Activated CD8-positive, alpha-beta memory T cell treated with anti-CD3 and anti-CD28 coated beads for 1 hour (primary cell): ENCODE measurements around the gene CDH18.

Experiments used
- DNase-seq, 2 donors: peaks; one replicate each; pipeline ENCODE4 v3.0.0-alpha.2; 2020; ENCODE audit warnings: low read depth in 1 of 2; ENCODE audit errors: extremely low read depth in 1 of 2

Gene CDH18, protein sequence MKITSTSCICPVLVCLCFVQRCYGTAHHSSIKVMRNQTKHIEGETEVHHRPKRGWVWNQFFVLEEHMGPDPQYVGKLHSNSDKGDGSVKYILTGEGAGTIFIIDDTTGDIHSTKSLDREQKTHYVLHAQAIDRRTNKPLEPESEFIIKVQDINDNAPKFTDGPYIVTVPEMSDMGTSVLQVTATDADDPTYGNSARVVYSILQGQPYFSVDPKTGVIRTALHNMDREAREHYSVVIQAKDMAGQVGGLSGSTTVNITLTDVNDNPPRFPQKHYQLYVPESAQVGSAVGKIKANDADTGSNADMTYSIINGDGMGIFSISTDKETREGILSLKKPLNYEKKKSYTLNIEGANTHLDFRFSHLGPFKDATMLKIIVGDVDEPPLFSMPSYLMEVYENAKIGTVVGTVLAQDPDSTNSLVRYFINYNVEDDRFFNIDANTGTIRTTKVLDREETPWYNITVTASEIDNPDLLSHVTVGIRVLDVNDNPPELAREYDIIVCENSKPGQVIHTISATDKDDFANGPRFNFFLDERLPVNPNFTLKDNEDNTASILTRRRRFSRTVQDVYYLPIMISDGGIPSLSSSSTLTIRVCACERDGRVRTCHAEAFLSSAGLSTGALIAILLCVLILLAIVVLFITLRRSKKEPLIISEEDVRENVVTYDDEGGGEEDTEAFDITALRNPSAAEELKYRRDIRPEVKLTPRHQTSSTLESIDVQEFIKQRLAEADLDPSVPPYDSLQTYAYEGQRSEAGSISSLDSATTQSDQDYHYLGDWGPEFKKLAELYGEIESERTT

DNA sequence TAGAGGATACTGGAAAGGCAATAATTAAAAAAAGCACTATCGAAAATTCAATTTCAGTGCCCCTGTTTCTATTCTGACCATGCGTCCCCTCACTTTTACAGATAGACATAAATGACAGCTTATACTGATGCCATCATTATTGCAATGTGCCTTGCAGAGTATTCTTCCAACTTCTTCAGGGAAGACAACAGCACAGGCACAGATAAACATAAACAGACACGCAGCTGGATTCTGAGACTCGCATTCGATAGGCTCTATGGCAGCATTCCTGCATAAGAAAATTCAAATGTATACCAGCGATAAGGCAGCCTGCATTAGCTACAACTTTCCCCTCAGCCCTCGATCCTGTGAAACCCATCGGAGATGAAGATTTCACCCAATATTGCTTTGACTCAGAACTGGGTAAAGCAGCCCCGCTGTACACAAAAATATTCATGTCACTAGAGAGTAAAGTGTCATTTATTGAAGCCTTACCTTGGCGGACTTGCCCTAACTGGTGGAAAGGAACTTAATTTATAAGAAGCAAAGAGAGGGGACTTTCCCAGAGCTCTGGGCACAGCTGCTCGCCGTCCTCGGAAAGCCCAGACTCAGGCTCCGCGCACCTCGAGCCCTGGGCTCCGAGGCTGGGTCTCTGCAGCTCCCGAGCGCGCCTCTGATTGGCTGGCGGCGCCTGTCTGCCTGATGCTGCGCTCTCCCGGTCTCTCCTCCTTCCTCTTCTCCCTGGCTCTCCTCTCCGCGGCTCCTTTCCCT, at the start of gene CDH18:
CDH18 (minus strand) TSS at position 589 of the 750 bp plus-strand sequence. CDS start 149,214 bp downstream, outside the sequence.
- DNase-seq = no peak

DNA sequence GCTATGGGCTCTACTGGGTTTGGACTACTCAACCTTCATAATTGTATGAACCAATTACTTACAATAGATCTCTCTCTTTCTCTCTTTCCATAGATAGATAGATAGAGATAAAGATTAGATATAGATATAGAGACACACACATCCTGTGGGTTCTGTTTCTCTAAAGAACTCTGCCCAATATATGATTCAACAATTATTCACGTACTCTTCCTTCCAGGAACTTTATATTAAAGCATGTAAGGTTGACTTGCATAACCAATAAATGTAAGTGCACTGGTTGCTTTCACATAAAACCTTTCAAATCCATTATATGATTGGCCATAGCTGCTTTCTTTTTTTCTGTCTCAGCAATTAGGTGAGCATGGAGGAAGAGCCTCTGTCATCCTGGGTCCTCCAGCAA, 46.7 kb upstream of the CDH18 start:
- no peak for DNase-seq

DNA sequence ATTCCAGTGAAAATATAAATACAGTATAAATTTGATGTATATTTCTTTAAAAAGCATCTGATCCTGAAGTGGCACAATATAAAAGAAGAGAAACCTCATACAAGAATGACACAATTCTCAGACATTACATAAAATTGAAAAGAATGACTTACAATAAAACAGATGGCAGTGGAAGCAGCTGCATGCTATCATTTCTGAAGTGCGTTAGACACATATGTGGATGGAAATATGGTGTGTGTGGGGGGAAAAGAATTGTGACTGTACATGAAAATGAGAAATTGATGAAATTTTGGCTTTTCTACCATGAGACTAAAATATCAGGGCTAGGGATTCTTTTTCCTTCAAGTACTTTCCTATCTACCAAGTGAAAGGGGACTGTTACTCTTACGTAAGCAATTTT, 45.9 kb upstream of the CDH18 start:
- DNase-seq = no peak

DNA sequence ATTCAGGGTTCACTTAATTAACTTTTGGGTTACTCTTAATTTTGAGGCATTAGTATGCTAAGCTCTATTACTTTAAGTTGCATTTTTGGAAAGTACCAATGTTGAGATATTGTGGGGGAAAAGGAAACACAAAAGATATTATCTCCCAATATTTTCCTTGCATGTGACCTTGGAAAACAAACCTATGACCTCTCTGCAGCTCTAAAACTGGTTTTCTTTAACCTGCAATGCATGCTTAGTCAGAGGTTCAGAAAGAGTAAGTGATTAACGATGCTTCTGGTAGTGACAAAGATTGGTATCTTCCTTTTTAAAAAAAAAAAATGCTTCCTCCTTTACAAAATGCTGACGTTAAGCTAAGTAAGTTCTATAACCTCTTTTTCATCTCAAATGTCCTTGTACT, 44.9 kb upstream of the CDH18 start:
- no peak for DNase-seq

DNA sequence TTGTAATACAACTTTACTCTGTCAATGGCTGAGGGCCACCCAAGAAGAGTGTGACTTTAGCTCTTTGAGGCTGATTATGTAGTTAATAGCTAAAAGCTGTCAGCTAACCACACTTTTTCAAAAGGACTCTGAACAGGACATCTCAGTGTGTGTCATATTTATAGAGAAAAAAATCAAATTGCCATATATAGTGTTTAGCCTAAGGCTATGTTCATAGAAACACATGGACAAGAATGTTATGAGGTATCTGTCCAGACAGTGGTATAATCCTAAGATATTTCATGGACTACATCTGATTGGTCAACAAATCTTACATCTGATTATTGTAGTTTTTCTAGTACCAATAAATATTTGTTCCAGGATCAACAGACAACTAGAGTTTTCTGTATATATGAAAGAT, 42.1 kb upstream of the CDH18 start:
- DNase-seq = no peak

DNA sequence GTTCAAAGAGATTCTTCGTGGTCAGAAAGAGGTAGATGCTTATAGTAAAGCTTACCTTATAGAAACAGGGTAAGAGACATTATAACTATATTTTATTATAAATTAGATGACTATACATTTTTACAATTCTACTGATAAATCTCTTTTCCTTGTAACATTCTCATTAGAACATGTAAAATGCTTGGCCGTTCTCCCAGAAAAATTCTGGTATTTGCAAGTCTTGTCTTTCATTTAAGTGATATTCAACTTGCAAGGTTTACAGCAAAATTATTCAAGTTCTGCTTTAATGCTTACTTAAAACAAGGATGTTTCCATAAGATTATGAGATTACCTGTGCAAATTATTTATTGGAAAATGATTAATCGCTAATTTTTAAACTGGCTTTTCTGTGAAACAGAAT, 41.3 kb upstream of the CDH18 start:
- DNase-seq = no peak

DNA sequence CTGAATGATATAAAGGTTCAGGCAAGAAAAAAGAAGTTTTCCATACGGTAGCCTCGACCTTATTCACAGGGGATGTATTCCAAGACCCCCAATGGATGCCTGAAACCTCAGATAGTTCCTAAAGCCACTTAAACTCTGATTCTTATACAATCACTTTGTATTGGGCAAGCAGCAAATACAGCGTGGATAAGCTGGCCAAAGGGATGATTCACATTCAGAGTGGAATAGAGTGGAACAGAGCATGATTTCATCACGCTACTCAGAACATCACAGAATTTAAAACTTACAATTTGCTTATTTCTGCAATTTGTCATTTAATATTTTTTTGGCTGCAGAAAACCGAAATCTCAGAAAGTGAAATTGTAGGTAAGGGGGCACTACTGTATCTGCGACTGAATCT, 40.5 kb upstream of the CDH18 start:
- no peak for DNase-seq

DNA sequence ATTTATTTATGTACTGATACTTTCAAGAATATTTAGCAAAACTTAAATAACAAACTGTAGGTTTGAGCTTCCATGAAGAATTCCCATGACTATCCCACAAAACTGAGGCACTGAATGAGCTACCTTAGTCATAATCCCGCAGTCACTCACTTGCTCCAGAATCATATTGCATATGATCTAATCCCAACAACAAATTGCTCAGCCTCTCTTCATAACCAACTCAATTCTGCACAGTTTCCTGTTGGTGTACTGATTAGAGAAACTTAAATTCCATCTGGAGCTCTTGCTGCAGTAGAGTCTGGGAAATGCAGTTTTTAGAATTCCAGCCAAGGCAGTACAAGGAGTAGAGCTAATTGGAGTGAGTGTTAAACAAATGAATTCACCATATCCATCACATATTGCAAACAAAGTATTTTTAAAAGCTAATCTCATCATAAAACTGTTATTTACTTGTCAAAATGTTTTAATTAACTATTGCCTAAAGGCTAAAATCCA, 35.7 kb upstream of the CDH18 start:
- DNase-seq = no peak

DNA sequence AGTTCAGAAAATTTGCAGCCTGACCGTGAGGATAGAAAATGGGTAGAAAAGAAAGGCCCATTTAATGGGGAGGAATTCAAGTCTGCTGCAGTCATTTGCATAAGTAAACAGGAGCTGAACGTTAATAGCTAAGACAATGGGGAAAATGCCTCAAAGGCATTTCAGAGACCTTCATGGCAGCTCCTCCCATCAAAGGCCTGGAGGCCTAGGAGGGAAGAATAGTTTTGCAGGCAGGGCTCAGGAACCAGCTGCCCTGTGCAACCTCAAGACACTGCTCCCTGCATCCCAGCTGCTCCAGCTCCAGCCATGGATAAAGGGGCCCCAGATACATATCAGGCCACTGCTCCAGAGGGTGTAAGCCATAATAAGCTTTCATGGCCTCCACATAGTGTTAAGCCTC, 32.2 kb upstream of the CDH18 start:
- no peak for DNase-seq

DNA sequence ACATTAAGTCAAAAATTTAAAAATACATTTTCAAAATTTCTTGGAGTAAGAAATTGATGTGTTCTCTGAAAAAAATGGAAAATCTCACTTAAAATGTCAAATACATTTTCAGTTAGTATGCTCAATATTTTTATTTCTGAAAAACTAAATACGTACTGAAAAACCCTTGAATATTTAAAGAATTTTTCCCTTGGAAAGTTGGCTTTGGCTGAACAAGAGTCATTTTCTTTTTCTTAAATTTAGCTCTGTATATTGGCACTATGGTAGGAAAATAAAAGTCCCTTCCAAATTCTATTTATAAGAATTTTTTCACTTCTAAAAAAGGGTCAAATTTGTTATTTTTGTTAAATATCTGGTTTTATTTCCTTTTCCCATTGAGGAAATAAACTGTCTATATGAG, 29.0 kb upstream of the CDH18 start:
- DNase-seq = no peak

DNA sequence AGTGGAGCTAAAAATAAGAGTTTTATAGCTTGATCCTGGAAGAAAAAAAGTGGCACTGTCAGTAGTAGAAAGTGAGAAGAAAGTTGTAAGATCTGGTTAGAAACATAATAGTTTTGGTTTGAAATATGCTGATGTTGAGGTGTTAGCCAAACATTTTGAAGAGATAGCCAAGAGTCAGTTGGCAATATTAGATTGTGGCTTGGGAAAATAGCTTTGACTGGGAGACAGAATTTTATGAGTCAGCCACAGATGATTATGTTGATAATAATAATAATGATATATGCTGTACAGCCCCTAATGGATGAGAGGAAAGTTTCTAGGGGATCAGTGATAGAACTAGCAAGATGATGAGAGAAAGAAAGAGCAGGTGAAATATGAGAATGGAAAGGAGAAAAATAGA, 12.4 kb upstream of the CDH18 start:
- DNase-seq = no peak

DNA sequence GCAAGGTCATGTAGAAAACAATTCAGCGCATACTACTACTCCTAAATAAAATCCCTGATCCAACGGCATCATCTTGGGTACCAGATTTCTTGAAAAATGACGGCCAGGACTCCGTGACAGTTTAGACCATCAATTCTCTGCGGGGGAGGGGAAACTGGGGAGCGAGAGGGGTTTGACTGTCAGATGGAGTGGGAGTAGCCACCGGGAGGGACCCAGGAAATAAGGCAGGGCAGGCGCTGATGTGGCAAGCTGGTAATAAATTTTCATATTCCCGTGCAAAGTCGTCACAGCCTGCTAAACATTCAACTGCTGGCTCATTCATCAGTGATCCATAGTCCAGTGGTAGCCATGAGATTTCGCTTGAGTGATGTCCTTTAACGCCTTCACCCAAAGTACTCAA, 457 bp upstream of the CDH18 start:
- no peak for DNase-seq

DNA sequence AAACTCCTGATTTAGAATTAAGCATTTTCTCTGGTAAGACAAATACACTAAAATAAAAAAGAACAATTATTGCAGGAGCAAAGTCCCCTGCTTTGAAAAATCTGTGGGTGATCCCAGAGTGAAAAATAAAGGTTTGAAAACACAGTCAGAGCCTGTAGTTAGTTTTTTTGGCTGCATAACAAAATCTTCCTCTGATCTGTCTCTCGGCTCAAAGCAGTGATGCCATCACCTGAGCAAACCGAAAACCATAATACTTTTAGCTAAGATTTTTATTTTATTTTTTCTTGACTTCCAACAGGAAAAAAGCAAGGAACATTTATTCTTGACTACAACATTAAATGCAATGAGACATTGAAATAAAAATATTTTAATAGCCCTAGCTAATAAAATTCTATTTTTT, 1.2 kb downstream of the CDH18 start:
- no peak for DNase-seq

DNA sequence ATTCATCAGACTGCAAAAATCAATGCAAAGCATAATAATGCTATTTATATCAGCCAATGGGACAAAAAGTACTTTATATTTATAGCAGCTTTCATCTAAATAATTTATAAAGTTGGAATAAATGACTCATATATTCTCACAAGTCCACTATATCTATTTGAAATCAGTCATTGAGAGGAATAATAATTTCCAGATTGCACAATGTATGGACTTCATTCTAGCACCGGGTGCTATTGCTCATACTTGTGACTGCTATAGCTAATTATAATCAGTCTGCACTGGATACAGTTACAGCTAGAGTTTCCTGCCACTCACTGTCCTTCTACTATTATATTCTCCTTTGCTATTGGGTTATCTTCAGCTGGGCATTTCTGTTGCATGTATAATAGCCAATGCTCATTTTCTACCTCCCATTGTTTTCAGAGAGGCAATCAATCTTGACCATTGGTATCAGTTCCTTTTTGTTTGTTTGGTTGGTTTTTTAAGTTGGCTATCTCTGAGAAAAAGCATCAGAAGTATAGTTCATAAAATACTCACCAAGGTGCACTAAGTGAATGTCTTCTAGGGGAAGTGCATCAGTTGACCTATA, 1.9 kb downstream of the CDH18 start:
- DNase-seq = no peak

DNA sequence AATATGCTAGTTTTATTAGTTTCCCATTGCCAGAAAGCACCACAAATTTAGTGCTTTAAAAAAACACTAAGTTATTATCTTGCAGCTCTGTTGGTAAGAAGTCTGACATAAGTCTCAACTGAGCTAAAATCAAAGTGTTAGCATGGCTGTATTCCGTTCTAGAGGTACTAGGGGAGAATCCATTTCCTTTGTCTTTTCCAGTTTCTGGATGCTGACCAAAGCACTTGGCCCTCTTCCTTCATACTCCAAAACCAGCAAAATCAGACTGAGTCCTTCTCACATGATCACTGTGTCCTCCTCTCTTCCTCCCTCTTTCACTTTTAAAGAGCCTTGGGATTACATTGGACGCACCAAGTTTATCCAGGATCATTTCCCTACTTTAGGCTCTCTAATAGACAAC, 9.5 kb downstream of the CDH18 start:
- no peak for DNase-seq

DNA sequence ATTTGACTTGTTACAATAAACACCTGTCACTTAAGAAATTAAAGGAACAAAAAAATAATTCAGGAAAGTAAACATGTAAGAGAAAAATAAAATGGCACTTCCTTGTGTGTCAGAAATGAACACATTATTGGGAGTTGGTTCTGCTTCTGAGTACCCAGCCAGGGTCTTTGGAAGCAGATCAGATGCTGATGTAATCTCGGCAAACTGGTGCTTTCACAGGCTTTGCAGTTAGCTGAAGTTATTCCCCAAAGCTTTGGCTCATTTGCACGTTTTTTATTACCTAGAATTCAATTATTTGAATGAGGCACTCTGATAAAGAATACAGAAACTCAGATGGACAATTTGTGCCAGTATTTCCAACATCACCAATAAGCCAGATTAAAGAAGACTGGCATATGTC, 10.9 kb downstream of the CDH18 start:
- no peak for DNase-seq

DNA sequence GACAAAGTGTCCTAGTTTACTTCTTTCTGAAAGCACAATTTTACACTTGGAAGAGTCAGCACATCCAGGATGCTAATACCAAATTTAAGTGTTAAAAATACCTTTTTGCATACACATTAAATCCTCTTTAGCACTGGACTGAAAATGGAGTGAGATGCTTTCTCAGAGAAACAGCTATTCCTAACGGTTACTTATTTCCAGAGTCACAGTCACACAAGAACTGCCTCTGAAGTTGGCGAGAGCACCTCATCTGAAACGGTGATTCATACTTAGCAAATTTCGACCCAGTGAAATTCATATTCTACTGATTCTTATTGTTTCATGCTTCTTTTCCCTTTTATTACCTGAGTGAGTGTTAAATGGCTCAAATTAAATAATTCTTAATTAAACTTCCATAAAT, 12.2 kb downstream of the CDH18 start:
- no peak for DNase-seq

DNA sequence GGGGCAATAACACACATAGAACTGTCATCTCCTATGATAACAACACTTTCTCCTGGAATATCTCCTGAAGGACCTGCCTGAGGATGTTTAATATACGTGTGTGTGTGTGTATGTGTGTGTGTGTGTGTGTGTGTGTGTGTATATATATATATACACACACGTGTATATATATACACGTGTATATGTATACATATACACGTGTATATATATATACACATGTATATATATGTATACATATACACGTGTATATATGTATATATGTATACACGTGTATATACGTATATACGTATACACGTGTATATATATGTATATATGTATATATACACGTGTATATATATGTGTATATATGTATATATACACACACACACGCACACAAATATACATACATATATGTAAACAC, 27.5 kb downstream of the CDH18 start:
- no peak for DNase-seq

DNA sequence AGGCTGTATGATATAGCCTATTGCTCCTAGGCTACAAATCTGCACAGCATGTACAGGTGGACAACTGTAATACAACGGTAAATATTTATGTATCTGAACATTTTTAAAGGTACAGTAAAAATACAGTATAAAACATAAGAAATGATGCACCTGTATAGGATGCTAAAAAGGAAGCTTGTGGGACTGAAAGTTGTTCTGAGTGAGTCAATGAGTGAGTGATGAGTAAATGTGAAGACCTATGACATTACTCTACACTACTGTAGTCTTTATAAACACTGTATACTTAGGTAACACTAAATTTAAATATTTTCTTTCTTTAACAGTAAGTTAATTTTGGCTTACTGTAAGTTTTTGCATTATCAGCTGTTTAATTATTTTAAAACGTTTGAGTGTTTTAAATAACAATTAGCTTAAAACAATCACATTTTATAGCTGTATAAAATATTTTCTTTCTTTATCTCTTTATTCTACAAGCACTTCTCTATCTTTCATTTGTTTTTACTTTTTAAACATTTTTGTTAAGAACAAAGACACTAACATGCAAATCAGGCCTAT, 28.1 kb downstream of the CDH18 start:
- DNase-seq = no peak

DNA sequence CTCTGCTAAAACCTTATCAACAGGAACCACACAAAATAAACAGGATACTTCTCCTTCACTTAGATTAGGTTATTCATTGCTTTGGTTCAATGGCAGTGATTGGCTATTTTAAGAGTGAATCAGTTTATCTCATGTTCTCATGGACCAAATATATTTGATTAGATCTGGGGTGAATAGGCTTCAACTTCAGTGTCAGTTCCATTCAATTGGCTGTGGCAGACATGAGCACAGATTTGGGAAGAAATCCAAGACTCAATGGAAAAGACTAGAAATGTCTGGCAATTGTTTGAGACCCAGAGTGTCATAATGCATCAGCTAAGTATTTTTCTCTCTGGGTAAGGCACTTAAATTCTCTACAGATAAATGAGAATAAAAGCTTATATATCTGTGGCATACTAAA, 37.1 kb downstream of the CDH18 start:
- DNase-seq = no peak

DNA sequence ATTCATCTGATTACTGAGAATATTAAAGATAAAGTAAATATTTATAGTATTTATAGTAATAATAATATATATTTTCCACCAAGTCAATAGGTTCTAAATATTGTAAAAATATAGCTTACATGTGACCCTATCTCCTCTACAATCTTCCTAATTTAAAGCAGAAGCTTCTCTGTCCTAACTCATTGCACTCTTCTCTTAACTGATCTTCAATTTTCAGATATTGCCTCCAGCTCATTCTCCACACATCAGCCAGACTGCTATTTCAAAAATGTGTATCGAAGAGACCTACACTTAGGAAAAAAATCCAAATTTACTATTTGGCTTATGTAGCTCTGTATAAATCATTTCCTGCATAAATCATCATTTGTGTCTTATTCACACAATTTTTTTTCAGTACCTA, 47.8 kb downstream of the CDH18 start:
- no peak for DNase-seq
